Measurements from ENCODE around the gene SLC16A14. TPM values are rescaled to one million over a fixed set of nuclear protein-coding genes. Genes with fewer than 3 reads are reported as not detected.
A peak's percentile ranks its signal among the peaks of the same experiment; 100 is the strongest.

The SLC16A14 gene
- total RNA-seq, 4 donors from 2014 or later: 0.85 to 4.1 (median 2.7) TPM

GRCh38 chr2:230071421-230071820 is 2.7 kb upstream of the SLC16A14 start:
- TF ChIP-seq POLR2AphosphoS5 (IDR thresholded peaks at IDR 0.05) (no peak), CTCF (IDR thresholded peaks at IDR 0.05) (no peak), POLR2A (IDR thresholded peaks at IDR 0.05) (no peak), EP300 (IDR thresholded peaks at IDR 0.05) (no peak)
- 100% methylated on average over 2 of the region's 7 CpGs; no CpG with 5 or more reads in 1 of the 2 donors for WGBS, 2 donors (ENCODE audit: low coverage in 1 of 2)
- H3K27ac ChIP-seq: no peak overlapping the region

GRCh38 chr2:230069402-230069801 is 678 bp upstream of the SLC16A14 start:
- Histone ChIP-seq H3K27me3 (no peaks in the 10 kb centered on the region), H3K27ac (no peak overlapping the region), H3K9me3 (no peaks in the 10 kb centered on the region), H3K4me3 (no peak overlapping the region), H3K4me1 (peaks cover 0 to 19% (median 3%) of the 10 kb centered on the region in 3 donors), H3K36me3 (no peaks in the 10 kb centered on the region)
- ATAC-seq: no peak
- 76 to 88% methylated on average over 6 of the region's 6 CpGs for WGBS, 2 donors (ENCODE audit: low coverage in 1 of 2)
- TF ChIP-seq EP300 (IDR thresholded peaks at IDR 0.05): no peak
- no peak for TF ChIP-seq CTCF (IDR thresholded peaks at IDR 0.05)
- TF ChIP-seq POLR2A (IDR thresholded peaks at IDR 0.05): no peak
- no peak for TF ChIP-seq POLR2AphosphoS5 (IDR thresholded peaks at IDR 0.05)

More at GRCh38 chr2:230071421-230071820, 2.7 kb upstream of the SLC16A14 start:
- Histone ChIP-seq H3K4me3 (no peak overlapping the region), H3K9me3 (no peaks in the 10 kb centered on the region), H3K36me3 (no peaks in the 10 kb centered on the region), H3K4me1 (peaks cover 0 to 19% (median 3%) of the 10 kb centered on the region in 3 donors), H3K27me3 (no peaks in the 10 kb centered on the region)
- no peak for ATAC-seq

GRCh38 chr2:230068016-230068650 is 591 bp downstream of the SLC16A14 start:
- no peaks in the 10 kb centered on the region for H3K27me3 ChIP-seq
- ATAC-seq: peak; percentile 46
- no peaks in the 10 kb centered on the region for H3K36me3 ChIP-seq
- peak overlapping the region in 3 of 4 donors; percentile 67 to 81 (median 73) for H3K27ac ChIP-seq
- H3K9me3 ChIP-seq: no peaks in the 10 kb centered on the region
- peak overlapping the region; percentile 64 to 75 for H3K4me3 ChIP-seq
- H3K4me1 ChIP-seq: peaks cover 0 to 19% (median 3%) of the 10 kb centered on the region in 3 donors
- no CpG with 5 or more reads among the region's 60 CpGs for WGBS, 2 donors (ENCODE audit: low coverage in 1 of 2)
- TF ChIP-seq POLR2A (IDR thresholded peaks at IDR 0.05): no peak
- TF ChIP-seq CTCF (IDR thresholded peaks at IDR 0.05): peak in 1 of 4 experiments; percentile 31

- TF ChIP-seq CTCF (IDR thresholded peaks at IDR 0.05) (no peak), EP300 (IDR thresholded peaks at IDR 0.05) (no peak), POLR2A (IDR thresholded peaks at IDR 0.05) (no peak), POLR2AphosphoS5 (IDR thresholded peaks at IDR 0.05) (no peak)
- Histone ChIP-seq H3K36me3 (no peaks in the 10 kb centered on the region), H3K4me3 (no peak overlapping the region), H3K4me1 (no peaks in the 10 kb centered on the region), H3K27ac (no peak overlapping the region), H3K9me3 (no peaks in the 10 kb centered on the region), H3K27me3 (no peaks in the 10 kb centered on the region)
- ATAC-seq: no peak
- 89 to 92% methylated on average over 2 of the region's 3 CpGs for WGBS, 2 donors (ENCODE audit: low coverage in 1 of 2)
These were observed 7.9 kb downstream of the SLC16A14 start for GRCh38 chr2:230060672-230061293.

Measured in gastroesophageal sphincter (tissue), 4 donors.